ENCODE measurements around the gene CLPTM1. TPM values are rescaled to one million over a fixed set of nuclear protein-coding genes. Genes with fewer than 3 reads are reported as not detected.

Gene CLPTM1
- total RNA-seq, 2 donors from 2014 or later, result 69.9 to 78.5 TPM

- DNase-seq (ENCODE audit: low spot score), result no peak
- intact Hi-C loops (cut with DNase I), result loop anchor here in 1 of 2 donors (10.0 kb wide), 1 partner anchor 977 kb away; no protein-coding TSS in a partner anchor
Observed at GRCh38 chr19:45037393-45038169, 82.4 kb downstream of the CLPTM1 start.

GRCh38 chr19:45038931-45039893, 84.0 kb downstream of the CLPTM1 start, which contains the start of gene CLASRP:
CLASRP (plus strand) TSS chr19:45039045; CDS start chr19:45040213, 1,168 bp downstream.
- intact Hi-C loops (cut with DNase I), result loop anchor here in 1 of 2 donors (10.0 kb wide), 1 partner anchor 976 kb away; no protein-coding TSS in a partner anchor
- DNase-seq (ENCODE audit: low spot score), result peak; percentile 98

GRCh38 chr19:45040059-45040771, 85.0 kb downstream of the CLPTM1 start:
- intact Hi-C loops (cut with DNase I), result no loop called here
- DNase-seq (ENCODE audit: low spot score), result no peak

- intact Hi-C loops (cut with DNase I), result no loop called here
- no peak for DNase-seq (ENCODE audit: low spot score)
Observed at GRCh38 chr19:45041125-45041524, 85.9 kb downstream of the CLPTM1 start.

Other genes starting within 250 kb of the CLPTM1 start
- 10 to 100 TPM; 37.6 to 40.4 TPM for gene BCL3, start 206.7 kb upstream of the CLPTM1 start, total RNA-seq
- gene CBLC, start 177.5 kb upstream of the CLPTM1 start, total RNA-seq, result not detected
- gene BCAM, start 146.3 kb upstream of the CLPTM1 start, total RNA-seq, result 10 to 100 TPM; 49.6 to 53.8 TPM
- 10 to 100 TPM; 48.9 to 59.8 TPM for gene NECTIN2, start 109.1 kb upstream of the CLPTM1 start, total RNA-seq
- gene TOMM40, start 64.1 kb upstream of the CLPTM1 start, total RNA-seq, result 10 to 100 TPM; 27.8 to 29.9 TPM
- gene APOE, start 49.6 kb upstream of the CLPTM1 start, total RNA-seq, result 10 to 100 TPM; 16.8 to 57.8 TPM
- gene APOC1, start 40.8 kb upstream of the CLPTM1 start, total RNA-seq, result 1 to 10 TPM; 3.0 to 4.3 TPM
- not detected for gene APOC4, start 13.1 kb upstream of the CLPTM1 start, total RNA-seq
- not detected for gene APOC2, start 9.3 kb upstream of the CLPTM1 start, total RNA-seq
- 10 to 100 TPM; 14.3 to 22.7 TPM for gene RELB, start 46.1 kb downstream of the CLPTM1 start, total RNA-seq
- gene CLASRP, start 83.7 kb downstream of the CLPTM1 start, total RNA-seq, result 10 to 100 TPM; 48.6 to 58.5 TPM
- gene ZNF296, start 121.1 kb downstream of the CLPTM1 start, total RNA-seq, result under 1 TPM; 0.42 to 0.48 TPM
- 10 to 100 TPM; 11.2 to 14.7 TPM for gene GEMIN7, start 123.9 kb downstream of the CLPTM1 start, total RNA-seq
- 10 to 100 TPM; 15.2 to 16.2 TPM for gene PPP1R37, start 137.8 kb downstream of the CLPTM1 start, total RNA-seq
- not detected for gene NKPD1, start 205.6 kb downstream of the CLPTM1 start, total RNA-seq
- 1 to 10 TPM; 6.5 to 7.7 TPM for gene TRAPPC6A, start 222.9 kb downstream of the CLPTM1 start, total RNA-seq
- 10 to 100 TPM in 1 of 2 donors, 1 to 10 TPM in 1; 8.7 to 11.2 TPM for gene BLOC1S3, start 223.4 kb downstream of the CLPTM1 start, total RNA-seq

Measured in posterior vena cava (tissue), 2 donors.